HCT116 (cell line): Measurements from ENCODE around the gene TTLL5.

ENCODE experiments used
- CEBPB ChIP-seq: IDR thresholded peaks from 2 replicates; pipeline ENCODE4 v1.6.1; 2012; ENCODE audit warnings: low read depth
- CTCF ChIP-seq, 3 experiments: fragments of 200-600 bp in 1 of 3; sonication (generic) in 1 of 3; IDR thresholded peaks in 2 of 3; conservative IDR thresholded peaks in 1 of 3; 2 replicates each; pipeline ENCODE4 v1.5.1; 2012 to 2017; ENCODE audit warnings: low read depth in 2 of 3, low read length in 2 of 3, antibody characterized with exemption in 1 of 3, borderline replicate concordance in 1 of 3, control low read depth in 1 of 3, mild to moderate bottlenecking in 1 of 3, mixed read lengths in 1 of 3, mixed run types in 1 of 3, moderate library complexity in 1 of 3; ENCODE audit not compliant: insufficient read depth in 1 of 3
- EZH2 ChIP-seq: fragments of 200-600 bp; sonication (generic); IDR thresholded peaks from 2 replicates; pipeline ENCODE4 v1.6.1; 2017; ENCODE audit warnings: antibody characterized with exemption, mixed run types
- FOSL1 ChIP-seq: IDR thresholded peaks from 2 replicates; pipeline ENCODE4 v1.6.1; 2012; ENCODE audit warnings: low read depth
- POLR2A ChIP-seq: IDR thresholded peaks from 2 replicates; pipeline ENCODE4 v1.7.0; 2011; ENCODE audit warnings: borderline replicate concordance; ENCODE audit not compliant: insufficient read depth, insufficient read length; ENCODE audit errors: extremely low read depth
- POLR2AphosphoS5 ChIP-seq: IDR thresholded peaks from 2 replicates; pipeline ENCODE4 v1.6.1; 2011; ENCODE audit warnings: mild to moderate bottlenecking, low read depth, low read length, moderate library complexity
- SP1 ChIP-seq: IDR thresholded peaks from 2 replicates; pipeline ENCODE4 v1.6.1; 2012; ENCODE audit warnings: low read depth
- ZNF274 ChIP-seq: fragments of 200-500 bp; sonication (Bioruptor generic); IDR thresholded peaks from 2 replicates; pipeline ENCODE4 v1.6.1; 2014; ENCODE audit warnings: mild to moderate bottlenecking, low read depth, low read length, inconsistent platforms
- TF ChIP-seq, protein P1 (sequence below): IDR thresholded peaks from 2 replicates; pipeline ENCODE4 v1.6.1; 2012

DNA sequence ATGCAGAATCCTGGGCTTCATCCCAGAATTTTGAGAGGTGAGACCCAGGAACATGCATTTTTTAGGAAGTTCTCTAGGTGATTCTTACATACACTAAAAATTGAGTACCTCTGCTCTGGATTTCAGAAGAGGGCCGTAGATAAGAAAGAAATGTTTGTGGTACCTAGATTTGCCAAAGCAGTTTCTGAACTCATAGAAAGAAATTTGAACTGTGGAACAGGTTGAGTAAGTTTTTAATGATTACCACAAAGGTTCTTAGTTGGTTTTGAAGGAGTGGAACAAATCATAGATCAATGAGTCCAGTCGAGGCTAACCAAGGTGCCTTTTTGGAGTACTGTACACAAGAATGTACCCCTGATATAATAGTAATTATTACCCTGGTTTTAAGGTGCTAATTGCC, 24.9 kb downstream of the TTLL5 start:
- TF ChIP-seq CTCF (IDR thresholded peaks at IDR 0.05 in 2 of 3, conservative IDR thresholded peaks at IDR 0.05 in 1 of 3; ENCODE audit: borderline replicate concordance in 1 of 3, insufficient read depth in 1 of 3, low read depth in 2 of 3, low read length in 2 of 3) (no peak), POLR2A (no peak), FOSL1 (no peak), POLR2AphosphoS5 (no peak), CEBPB (no peak), EZH2 (no peak), ZNF274 (no peak), SP1 (no peak)
- TF ChIP-seq, protein P1, sequence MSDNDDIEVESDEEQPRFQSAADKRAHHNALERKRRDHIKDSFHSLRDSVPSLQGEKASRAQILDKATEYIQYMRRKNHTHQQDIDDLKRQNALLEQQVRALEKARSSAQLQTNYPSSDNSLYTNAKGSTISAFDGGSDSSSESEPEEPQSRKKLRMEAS, result no peak
